NOMO-1 treated with dmso at 0.1 percent for 144 hours (cell line): ENCODE results near the gene SLC43A1.
A peak's percentile ranks its signal among the peaks of the same experiment; 100 is the strongest.

Source experiments
- DNase-seq: peaks from one replicate; lab custom pipeline; 2025; ENCODE audit not compliant: unreplicated experiment; lab: John Stamatoyannopoulos, UW

The SLC43A1 gene

GRCh38 chr11:57434640-57435546, 80.6 kb downstream of the SLC43A1 start:
- peak; percentile 35 for DNase-seq
